Endothelial cell of umbilical vein (primary cell): Measurements from ENCODE around the gene HOXA3. TPM values are rescaled to one million over a fixed set of nuclear protein-coding genes. Genes with fewer than 3 reads are reported as not detected.

Experiments
- BruUV-seq: library from RNA; stranded (reverse); fragments of 400-500 nt; replicated peaks from 2 replicates; lab custom pipeline; 2021; lab: Mats Ljungman, UMichigan
- CTCF ChIA-PET: fragments of 300-600, 350-600 bp; sonication (Branson Sonifier 250); formaldehyde crosslinking; loops from one replicate; lab custom pipeline; 2021; ENCODE audit warnings: antibody characterized with exemption, inconsistent platforms; lab: Charles Lee
- POLR2A ChIA-PET: fragments of 300-600, 350-600 bp; sonication (Branson Sonifier 250); formaldehyde crosslinking; loops from one replicate; lab custom pipeline; 2021; ENCODE audit warnings: antibody characterized with exemption, inconsistent platforms; lab: Charles Lee
- DNase-seq: peaks from one replicate; pipeline ENCODE4 v3.0.0-alpha.2; 2011; ENCODE audit warnings: low read depth, low spot score
- FAIRE-seq: peaks from 2 replicates; lab custom pipeline; 2011; peaks lifted over from hg19 to GRCh38; lab: Jason Lieb, UNC
- H2AFZ ChIP-seq: 2 replicates; pipeline ENCODE4 v1.6.0; 2012; ENCODE audit warnings: low read depth, low read length, control low read depth, inconsistent platforms
- H3K27ac ChIP-seq: 2 replicates; pipeline ENCODE4 v1.5.1; 2011; ENCODE audit warnings: low read depth, mild to moderate bottlenecking, control low read depth, low read length, moderate library complexity; ENCODE audit not compliant: insufficient read depth
- H3K27me3 ChIP-seq, 2 experiments: 2 replicates each; pipeline versions ENCODE4 v1.6.0 to v1.6.1; 2011; ENCODE audit warnings: low read length in 2 of 2, mixed read lengths in 1 of 2; ENCODE audit not compliant: control insufficient read depth in 2 of 2, insufficient read depth in 2 of 2
- H3K36me3 ChIP-seq, 2 experiments: 2 replicates in 1 of 2; 3 replicates in 1 of 2; pipeline ENCODE4 v1.5.1; 2011; ENCODE audit warnings: low read length in 2 of 2, mild to moderate bottlenecking in 1 of 2, moderate library complexity in 1 of 2; ENCODE audit not compliant: control insufficient read depth in 2 of 2, insufficient read depth in 2 of 2; ENCODE audit errors: extremely low read depth in 1 of 2
- H3K4me1 ChIP-seq: 3 replicates; pipeline ENCODE4 v1.5.1; 2011; ENCODE audit warnings: mild to moderate bottlenecking, low read length; ENCODE audit not compliant: control insufficient read depth, insufficient read depth; ENCODE audit errors: extremely low read depth
- H3K4me2 ChIP-seq: 2 replicates; pipeline ENCODE4 v1.6.1; 2011; ENCODE audit warnings: low read length, control low read depth, mixed read lengths; ENCODE audit not compliant: insufficient read depth
- H3K4me3 ChIP-seq, 3 experiments: fragments of 200-600 bp in 1 of 3; sonication (generic), shearing (Covaris generic) in 1 of 3; replicated peaks in 1 of 3; 2 replicates each; pipeline ENCODE4 v1.5.1; 2011 to 2016; ENCODE audit warnings: control low read depth in 3 of 3, low read length in 3 of 3, mild to moderate bottlenecking in 2 of 3, inconsistent platforms in 1 of 3, low read depth in 1 of 3, moderate library complexity in 1 of 3; ENCODE audit not compliant: insufficient read depth in 1 of 3
- H3K79me2 ChIP-seq: 2 replicates; pipeline ENCODE4 v1.6.0; 2012; ENCODE audit warnings: low read length, inconsistent platforms; ENCODE audit not compliant: control insufficient read depth, insufficient read depth
- H3K9ac ChIP-seq: replicated peaks from 2 replicates; pipeline ENCODE3; 2011; ENCODE audit warnings: low read length, control low read depth; ENCODE audit not compliant: insufficient read depth; ENCODE audit errors: extremely low read depth
- H3K9me1 ChIP-seq: replicated peaks from 3 replicates; pipeline ENCODE4 v1.6.0; 2011; ENCODE audit warnings: mild to moderate bottlenecking, low read length; ENCODE audit not compliant: control insufficient read depth, insufficient read depth; ENCODE audit errors: extremely low read depth
- H3K9me3 ChIP-seq: replicated peaks from 2 replicates; pipeline ENCODE4 v1.5.1; 2012; ENCODE audit warnings: low read length, inconsistent platforms; ENCODE audit not compliant: control insufficient read depth, insufficient read depth
- H4K20me1 ChIP-seq: replicated peaks from 2 replicates; pipeline ENCODE3; 2011; ENCODE audit warnings: mild to moderate bottlenecking, low read length; ENCODE audit not compliant: control insufficient read depth, insufficient read depth; ENCODE audit errors: extremely low read depth
- EZH2 ChIP-seq: IDR thresholded peaks from 2 replicates; pipeline ENCODE4 v1.6.1; 2012; ENCODE audit warnings: borderline replicate concordance, low read depth, mild to moderate bottlenecking, moderate library complexity, low read length, inconsistent platforms; ENCODE audit not compliant: severe bottlenecking
- POLR2A ChIP-seq: IDR thresholded peaks from 2 replicates; pipeline ENCODE4 v1.6.1; 2012; ENCODE audit warnings: low read depth, mild to moderate bottlenecking, control low read depth, low read length
- POLR2AphosphoS5 ChIP-seq: IDR thresholded peaks from 2 replicates; pipeline ENCODE4 v1.6.1; 2012; ENCODE audit warnings: low read depth, mild to moderate bottlenecking, control low read depth, low read length, moderate library complexity; ENCODE audit not compliant: insufficient read depth
- dilution Hi-C: fragments of 300-500 bp; cut with MboI; formaldehyde crosslinking; loops from one replicate; pipeline ENCODE4 v1.15.0; 2019; ENCODE audit warnings: low sequenced_read_pairs; ENCODE audit not compliant: extremely low pct_ligation_motif_present
- intact Hi-C: fragments of 100-400 bp; cut with micrococcal nuclease; formaldehyde crosslinking; loops from one replicate; pipeline ENCODE4 v1.10.0; 2022
- polyA plus RNA-seq, 4 experiments: library from polyadenylated mRNA; depleted of rRNA in 3 of 4; stranded (reverse) in 3 of 4; unstranded in 1 of 4; fragments of >200 nt; gene quantifications; 2 replicates each; pipeline versions ENCODE4 v1.2.1 to v1.2.3, GENCODE V29; 2011 to 2012; ENCODE audit warnings: missing spikeins in 1 of 4
- total RNA-seq: library from RNA; stranded (reverse); gene quantifications from 2 replicates; pipeline ENCODE4 v1.2.3, GENCODE V29; 2021
- TF ChIP-seq, protein P1 (sequence below), 2 donors: IDR thresholded peaks; 1 replicate in 1 of 2; 2 replicates in 1 of 2; pipeline ENCODE4 v1.5.1; 2011; ENCODE audit warnings: low read length in 2 of 2, mild to moderate bottlenecking in 2 of 2, moderate library complexity in 2 of 2, control low read depth in 1 of 2, inconsistent platforms in 1 of 2, low read depth in 1 of 2; ENCODE audit not compliant: insufficient read depth in 1 of 2; ENCODE audit errors: extremely low read depth in 1 of 2

HOXA3 gene
- total and polyA plus RNA-seq, 2 donors (not counting 3 experiments of a cell fraction or from before 2014, with no cell fraction given) = 4.7 to 14.0 TPM

DNA sequence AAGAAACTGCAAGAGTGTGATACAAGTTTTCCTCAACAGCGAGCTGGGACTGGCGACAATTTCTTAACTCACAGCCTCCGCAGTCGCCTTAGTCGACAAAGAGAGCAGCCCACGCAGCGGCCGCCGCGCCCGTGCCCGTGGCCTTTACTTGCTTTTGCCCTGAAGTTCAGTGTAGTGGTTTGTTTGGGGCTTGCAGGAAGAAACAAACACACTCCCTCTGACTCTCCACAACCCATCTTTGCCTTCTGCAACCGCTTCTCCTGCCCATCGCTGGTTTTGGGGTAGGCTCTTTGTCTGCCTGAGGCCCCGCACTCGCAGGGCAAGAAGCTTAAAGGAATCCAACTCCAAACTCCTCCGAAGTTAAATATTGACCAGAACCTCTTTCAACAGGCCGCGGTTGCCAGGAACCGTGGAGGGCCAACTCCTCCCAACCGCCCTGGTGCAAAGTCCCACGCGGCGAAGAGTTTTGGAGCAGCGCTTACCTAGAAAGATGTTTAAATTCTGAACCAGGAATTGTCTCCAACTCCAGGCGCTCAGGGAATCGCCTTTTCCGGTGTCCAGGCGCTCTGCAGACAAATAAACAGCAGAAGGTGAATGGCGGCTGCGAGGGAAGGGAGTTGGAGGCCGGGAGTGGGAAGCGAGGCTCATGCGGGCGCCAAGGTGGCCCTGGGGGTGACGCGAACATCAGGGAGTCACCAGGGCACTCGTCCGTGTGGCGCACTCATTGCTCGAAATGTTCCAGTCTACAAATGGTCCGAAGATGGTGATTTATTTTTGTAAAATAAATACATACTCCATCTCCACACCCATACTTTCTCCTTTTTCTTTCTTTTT lies 30.1 kb downstream of the HOXA3 start:
- Histone ChIP-seq H4K20me1 (no peaks in the 10 kb centered on the region), H3K36me3 (no peaks in the 10 kb centered on the region), H3K9ac (peak overlapping the region; percentile 81), H3K9me1 (no peaks in the 10 kb centered on the region), H3K79me2 (peaks cover 68% of the 10 kb centered on the region), H3K9me3 (no peaks in the 10 kb centered on the region), H3K4me3 (peak overlapping the region; percentile 9 to 68 (median 15)), H3K4me1 (peaks cover 88% of the 10 kb centered on the region), H3K27ac (peak overlapping the region; percentile 96), H3K4me2 (peak overlapping the region; percentile 92), H3K27me3 (no peaks in the 10 kb centered on the region), H2AFZ (peak overlapping the region; percentile 3)
- POLR2A ChIA-PET = interaction anchor here (1.2 kb wide), 1 partner anchor 23 kb away, joined by 4 read pairs; no protein-coding TSS in a partner anchor
- CTCF ChIA-PET = interaction anchor here (0.7 to 9.1 kb wide), 5 partner anchors 16 to 40 kb away, joined by 3 to 70 read pairs (median 3); no protein-coding TSS in a partner anchor
- DNase-seq = no peak
- FAIRE-seq = peak; percentile 78
- TF ChIP-seq POLR2A = peak; percentile 24
- TF ChIP-seq, protein P1, sequence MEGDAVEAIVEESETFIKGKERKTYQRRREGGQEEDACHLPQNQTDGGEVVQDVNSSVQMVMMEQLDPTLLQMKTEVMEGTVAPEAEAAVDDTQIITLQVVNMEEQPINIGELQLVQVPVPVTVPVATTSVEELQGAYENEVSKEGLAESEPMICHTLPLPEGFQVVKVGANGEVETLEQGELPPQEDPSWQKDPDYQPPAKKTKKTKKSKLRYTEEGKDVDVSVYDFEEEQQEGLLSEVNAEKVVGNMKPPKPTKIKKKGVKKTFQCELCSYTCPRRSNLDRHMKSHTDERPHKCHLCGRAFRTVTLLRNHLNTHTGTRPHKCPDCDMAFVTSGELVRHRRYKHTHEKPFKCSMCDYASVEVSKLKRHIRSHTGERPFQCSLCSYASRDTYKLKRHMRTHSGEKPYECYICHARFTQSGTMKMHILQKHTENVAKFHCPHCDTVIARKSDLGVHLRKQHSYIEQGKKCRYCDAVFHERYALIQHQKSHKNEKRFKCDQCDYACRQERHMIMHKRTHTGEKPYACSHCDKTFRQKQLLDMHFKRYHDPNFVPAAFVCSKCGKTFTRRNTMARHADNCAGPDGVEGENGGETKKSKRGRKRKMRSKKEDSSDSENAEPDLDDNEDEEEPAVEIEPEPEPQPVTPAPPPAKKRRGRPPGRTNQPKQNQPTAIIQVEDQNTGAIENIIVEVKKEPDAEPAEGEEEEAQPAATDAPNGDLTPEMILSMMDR (IDR thresholded peaks at IDR 0.05; ENCODE audit: extremely low read depth in 1 of 2, insufficient read depth in 1 of 2, low read depth in 1 of 2, low read length in 2 of 2) = no peak
- intact Hi-C loops (no loop called here), dilution Hi-C loops (no loop called here)
- no TSS peak for BruUV-seq

- intact Hi-C loops (no loop called here), dilution Hi-C loops (no loop called here)
- Histone ChIP-seq H3K4me2 (peak overlapping the region; percentile 92), H4K20me1 (no peaks in the 10 kb centered on the region), H3K79me2 (peaks cover 70% of the 10 kb centered on the region), H3K27me3 (no peaks in the 10 kb centered on the region), H3K27ac (peak overlapping the region; percentile 96), H2AFZ (no peak overlapping the region), H3K9me3 (no peaks in the 10 kb centered on the region), H3K4me1 (peaks cover 94% of the 10 kb centered on the region), H3K4me3 (peak overlapping the region in 2 of 3 experiments; percentile 9 to 68), H3K9ac (peak overlapping the region; percentile 81), H3K9me1 (no peaks in the 10 kb centered on the region), H3K36me3 (no peaks in the 10 kb centered on the region)
- no peak for DNase-seq
- BruUV-seq = no TSS peak
- ChIA-PET CTCF (interaction anchor here (0.8 to 9.1 kb wide), 2 partner anchors 15 to 40 kb away, joined by 3 to 70 read pairs; no protein-coding TSS in a partner anchor), POLR2A (interaction anchor here (1.2 to 1.5 kb wide), 2 partner anchors 22 to 24 kb away, joined by 4 read pairs; no protein-coding TSS in a partner anchor)
- TF ChIP-seq POLR2A (no peak), POLR2AphosphoS5 (no peak), EZH2 (no peak)
- no peak for FAIRE-seq
Measured at GRCh38 chr7:27121684-27122076, 30.7 kb downstream of the HOXA3 start.
